Activated naive CD8-positive, alpha-beta T cell treated with anti-CD3 and anti-CD28 coated beads, Interleukin-2, amount 50 U/mL, for 24 hours (primary cell): Measurements from ENCODE around the gene GNL2.
"Not testable (repeated sequence)": the region's sequence is repeated elsewhere in the genome, so short reads cannot be mapped to it uniquely, and the experiment has no call there.

Source experiments
- ATAC-seq: fragments of 150-1000 bp; cut with Tn5 transposase; one replicate; pipeline ENCODE4 v1.10.0; 2021
- DNase-seq: peaks from one replicate; pipeline ENCODE4 v3.0.0; 2021
- H3K27ac Mint-ChIP-seq: one replicate; pipeline ENCODE4 v1.8.0; 2021; ENCODE audit warnings: mild to moderate bottlenecking, mixed read lengths
- H3K27me3 Mint-ChIP-seq: one replicate; pipeline ENCODE4 v1.8.0; 2021; ENCODE audit warnings: mixed read lengths
- H3K36me3 Mint-ChIP-seq: one replicate; pipeline ENCODE4 v1.8.0; 2021; ENCODE audit warnings: low read depth, mixed read lengths
- H3K4me1 Mint-ChIP-seq: one replicate; pipeline ENCODE4 v1.8.0; 2021; ENCODE audit warnings: mixed read lengths
- H3K4me3 Mint-ChIP-seq: one replicate; pipeline ENCODE4 v1.8.0; 2021; ENCODE audit warnings: mild to moderate bottlenecking, moderate library complexity, mixed read lengths
- H3K9me3 Mint-ChIP-seq: one replicate; pipeline ENCODE4 v1.8.0; 2021; ENCODE audit warnings: mixed read lengths

The GNL2 gene

GRCh38 chr1:37518929-37519328 lies 76.8 kb downstream of the GNL2 start:
- Mint-ChIP-seq H3K27ac (peak overlapping the region; percentile 86), H3K36me3 (peaks cover 11% of the 10 kb centered on the region)
- peak; percentile 68 for DNase-seq

GRCh38 chr1:37518241-37518640 lies 77.5 kb downstream of the GNL2 start:
- Mint-ChIP-seq H3K4me1 (peaks cover 42% of the 10 kb centered on the region), H3K27ac (peak overlapping the region; percentile 86), H3K36me3 (peaks cover 14% of the 10 kb centered on the region)
- ATAC-seq, H3K9me3 Mint-ChIP-seq, H3K4me3 Mint-ChIP-seq, DNase-seq, H3K27me3 Mint-ChIP-seq: not testable (repeated sequence)

More at GRCh38 chr1:37518929-37519328, 76.8 kb downstream of the GNL2 start:
- not testable (repeated sequence) for H3K9me3 Mint-ChIP-seq, H3K27me3 Mint-ChIP-seq, ATAC-seq
- Mint-ChIP-seq H3K4me3 (peak overlapping the region; percentile 83), H3K4me1 (peaks cover 36% of the 10 kb centered on the region)

DNA sequence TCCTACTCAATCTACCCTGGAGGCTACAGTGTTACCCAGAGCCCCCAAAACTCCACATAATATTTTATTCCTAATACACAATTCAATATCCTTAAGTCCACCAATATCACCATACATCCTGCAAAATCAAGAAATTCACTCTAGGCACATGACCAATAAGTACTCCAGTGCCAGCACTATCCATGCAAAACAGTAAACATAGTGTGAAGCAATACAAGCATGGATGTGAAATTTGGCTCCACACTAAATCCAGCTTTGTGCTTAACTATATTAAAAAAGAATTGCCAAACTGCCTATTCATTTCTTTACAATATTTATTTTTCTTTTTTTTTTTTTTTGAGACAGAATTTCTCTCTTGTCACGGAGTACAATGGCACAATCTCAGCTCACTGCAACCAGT lies 78.2 kb downstream of the GNL2 start:
- peaks cover 49% of the 10 kb centered on the region for H3K4me1 Mint-ChIP-seq
- DNase-seq (no peak), ATAC-seq (no peak)
- H3K27ac Mint-ChIP-seq, result no peak overlapping the region
- no peaks in the 10 kb centered on the region for H3K9me3 Mint-ChIP-seq
- H3K36me3 Mint-ChIP-seq, result peaks cover 15% of the 10 kb centered on the region
- H3K4me3 Mint-ChIP-seq, result no peak overlapping the region
- H3K27me3 Mint-ChIP-seq, result no peaks in the 10 kb centered on the region
